ENCODE data around the gene BAZ2B. TPM values are rescaled to one million over a fixed set of nuclear protein-coding genes. Genes with fewer than 3 reads are reported as not detected.
A peak's percentile ranks its signal among the peaks of the same experiment; 100 is the strongest.

Gene BAZ2B
- total RNA-seq, 1 donor from 2014 or later: 69.8 TPM

GRCh38 chr2:159441182-159441581, 175.2 kb downstream of the BAZ2B start:
- Histone ChIP-seq H3K36me3 (ENCODE audit: insufficient read depth, low read length) (peaks cover 13% of the 10 kb centered on the region), H4K20me1 (ENCODE audit: insufficient read depth, low read length) (no peaks in the 10 kb centered on the region), H3K27me3 (ENCODE audit: insufficient read depth, low read length) (no peaks in the 10 kb centered on the region), H3K79me2 (ENCODE audit: insufficient read depth, low read length) (no peaks in the 10 kb centered on the region), H3K4me1 (ENCODE audit: insufficient read depth, low read length) (no peaks in the 10 kb centered on the region), H3K4me3 (ENCODE audit: insufficient read depth, low read depth, low read length) (no peak overlapping the region), H3K27ac (ENCODE audit: low read depth, low read length) (no peak overlapping the region), H3K4me2 (ENCODE audit: low read length) (no peak overlapping the region), H3K9ac (ENCODE audit: low read length) (no peak overlapping the region), H3K9me3 (ENCODE audit: insufficient read depth, low read depth, low read length) (no peaks in the 10 kb centered on the region), H2AFZ (ENCODE audit: low read depth, low read length) (no peak overlapping the region)
- Mint-ChIP-seq H3K27me3 (ENCODE audit: low read depth, unreplicated experiment) (no peaks in the 10 kb centered on the region), H3K9me3 (ENCODE audit: unreplicated experiment) (no peaks in the 10 kb centered on the region), H3K36me3 (ENCODE audit: low read depth, unreplicated experiment) (peaks cover 16% of the 10 kb centered on the region), H3K4me1 (ENCODE audit: low read depth, unreplicated experiment) (peaks cover 2% of the 10 kb centered on the region), H3K4me3 (ENCODE audit: unreplicated experiment) (no peak overlapping the region), H3K27ac (ENCODE audit: unreplicated experiment) (no peak overlapping the region)
- DNase-seq (ENCODE audit: low read depth) (no peak), FAIRE-seq (no peak)
- TF ChIP-seq, protein P1, sequence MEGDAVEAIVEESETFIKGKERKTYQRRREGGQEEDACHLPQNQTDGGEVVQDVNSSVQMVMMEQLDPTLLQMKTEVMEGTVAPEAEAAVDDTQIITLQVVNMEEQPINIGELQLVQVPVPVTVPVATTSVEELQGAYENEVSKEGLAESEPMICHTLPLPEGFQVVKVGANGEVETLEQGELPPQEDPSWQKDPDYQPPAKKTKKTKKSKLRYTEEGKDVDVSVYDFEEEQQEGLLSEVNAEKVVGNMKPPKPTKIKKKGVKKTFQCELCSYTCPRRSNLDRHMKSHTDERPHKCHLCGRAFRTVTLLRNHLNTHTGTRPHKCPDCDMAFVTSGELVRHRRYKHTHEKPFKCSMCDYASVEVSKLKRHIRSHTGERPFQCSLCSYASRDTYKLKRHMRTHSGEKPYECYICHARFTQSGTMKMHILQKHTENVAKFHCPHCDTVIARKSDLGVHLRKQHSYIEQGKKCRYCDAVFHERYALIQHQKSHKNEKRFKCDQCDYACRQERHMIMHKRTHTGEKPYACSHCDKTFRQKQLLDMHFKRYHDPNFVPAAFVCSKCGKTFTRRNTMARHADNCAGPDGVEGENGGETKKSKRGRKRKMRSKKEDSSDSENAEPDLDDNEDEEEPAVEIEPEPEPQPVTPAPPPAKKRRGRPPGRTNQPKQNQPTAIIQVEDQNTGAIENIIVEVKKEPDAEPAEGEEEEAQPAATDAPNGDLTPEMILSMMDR (IDR thresholded peaks at IDR 0.05; ENCODE audit: insufficient read depth, low read depth, low read length): no peak
- TF ChIP-seq EZH2 (IDR thresholded peaks at IDR 0.05; ENCODE audit: insufficient read depth, low read length): no peak

GRCh38 chr2:159439421-159439820, 176.9 kb downstream of the BAZ2B start:
- no peak for DNase-seq (ENCODE audit: low read depth)
- no peak for TF ChIP-seq EZH2 (IDR thresholded peaks at IDR 0.05; ENCODE audit: insufficient read depth, low read length)
- TF ChIP-seq, protein P1 (IDR thresholded peaks at IDR 0.05; ENCODE audit: insufficient read depth, low read depth, low read length): no peak
- H3K4me3 ChIP-seq (ENCODE audit: insufficient read depth, low read depth, low read length): no peak overlapping the region
- H2AFZ ChIP-seq (ENCODE audit: low read depth, low read length): no peak overlapping the region
- H3K4me1 ChIP-seq (ENCODE audit: insufficient read depth, low read length): no peaks in the 10 kb centered on the region
- H3K27me3 ChIP-seq (ENCODE audit: insufficient read depth, low read length): no peaks in the 10 kb centered on the region
- peaks cover 10% of the 10 kb centered on the region for H3K36me3 Mint-ChIP-seq (ENCODE audit: low read depth, unreplicated experiment)
- peaks cover 2% of the 10 kb centered on the region for H3K4me1 Mint-ChIP-seq (ENCODE audit: low read depth, unreplicated experiment)
- no peaks in the 10 kb centered on the region for H3K9me3 Mint-ChIP-seq (ENCODE audit: unreplicated experiment)
- no peak overlapping the region for H3K27ac Mint-ChIP-seq (ENCODE audit: unreplicated experiment)
- no peaks in the 10 kb centered on the region for H3K79me2 ChIP-seq (ENCODE audit: insufficient read depth, low read length)
- no peak overlapping the region for H3K4me2 ChIP-seq (ENCODE audit: low read length)
- no peaks in the 10 kb centered on the region for H3K9me3 ChIP-seq (ENCODE audit: insufficient read depth, low read depth, low read length)
- H3K9ac ChIP-seq (ENCODE audit: low read length): no peak overlapping the region
- no peaks in the 10 kb centered on the region for H3K27me3 Mint-ChIP-seq (ENCODE audit: low read depth, unreplicated experiment)
- no peaks in the 10 kb centered on the region for H4K20me1 ChIP-seq (ENCODE audit: insufficient read depth, low read length)
- H3K4me3 Mint-ChIP-seq (ENCODE audit: unreplicated experiment): no peak overlapping the region
- no peak overlapping the region for H3K27ac ChIP-seq (ENCODE audit: low read depth, low read length)
- H3K36me3 ChIP-seq (ENCODE audit: insufficient read depth, low read length): peaks cover 7% of the 10 kb centered on the region
- peak; percentile 52 for FAIRE-seq

DNA sequence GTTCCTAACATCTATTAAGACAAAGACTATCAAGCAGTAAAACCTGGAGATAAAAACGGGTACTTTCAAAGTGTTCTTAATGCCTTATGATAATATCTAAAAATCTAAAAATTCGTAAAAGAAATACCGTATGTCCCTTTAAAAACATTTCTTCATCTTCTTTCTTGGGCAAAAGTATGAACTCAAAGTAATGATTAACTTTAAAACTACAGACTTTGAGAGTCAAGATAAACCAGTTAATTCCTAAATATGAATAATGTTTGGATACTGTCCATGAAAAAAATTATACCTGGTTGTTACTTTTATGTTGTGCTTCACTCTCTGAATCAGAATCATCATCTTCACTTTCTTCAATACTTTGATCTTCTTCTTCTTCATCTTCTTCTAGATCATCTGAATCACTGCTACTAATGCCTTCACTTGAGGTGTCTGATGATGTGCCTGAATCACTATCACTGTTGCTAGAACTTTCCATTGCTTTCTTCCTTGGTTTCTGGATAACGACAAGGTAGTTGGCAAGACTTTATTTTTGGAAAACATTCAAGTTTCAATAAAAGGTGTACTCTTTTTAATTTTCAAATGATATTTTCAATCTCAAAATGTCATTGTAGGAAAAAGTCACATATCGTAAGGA, 177.5 kb downstream of the BAZ2B start:
- Mint-ChIP-seq H3K27me3 (ENCODE audit: low read depth, unreplicated experiment) (no peaks in the 10 kb centered on the region), H3K4me1 (ENCODE audit: low read depth, unreplicated experiment) (peaks cover 2% of the 10 kb centered on the region), H3K27ac (ENCODE audit: unreplicated experiment) (no peak overlapping the region), H3K4me3 (ENCODE audit: unreplicated experiment) (no peak overlapping the region), H3K9me3 (ENCODE audit: unreplicated experiment) (no peaks in the 10 kb centered on the region), H3K36me3 (ENCODE audit: low read depth, unreplicated experiment) (peaks cover 10% of the 10 kb centered on the region)
- Histone ChIP-seq H3K27ac (ENCODE audit: low read depth, low read length) (no peak overlapping the region), H3K4me1 (ENCODE audit: insufficient read depth, low read length) (no peaks in the 10 kb centered on the region), H3K79me2 (ENCODE audit: insufficient read depth, low read length) (no peaks in the 10 kb centered on the region), H2AFZ (ENCODE audit: low read depth, low read length) (no peak overlapping the region), H3K27me3 (ENCODE audit: insufficient read depth, low read length) (no peaks in the 10 kb centered on the region), H3K9ac (ENCODE audit: low read length) (no peak overlapping the region), H3K36me3 (ENCODE audit: insufficient read depth, low read length) (peaks cover 6% of the 10 kb centered on the region), H3K4me3 (ENCODE audit: insufficient read depth, low read depth, low read length) (no peak overlapping the region), H4K20me1 (ENCODE audit: insufficient read depth, low read length) (no peaks in the 10 kb centered on the region), H3K4me2 (ENCODE audit: low read length) (no peak overlapping the region), H3K9me3 (ENCODE audit: insufficient read depth, low read depth, low read length) (no peaks in the 10 kb centered on the region)
- DNase-seq (ENCODE audit: low read depth) (no peak), FAIRE-seq (peak; percentile 62)
- TF ChIP-seq, protein P1 (IDR thresholded peaks at IDR 0.05; ENCODE audit: insufficient read depth, low read depth, low read length): no peak
- TF ChIP-seq EZH2 (IDR thresholded peaks at IDR 0.05; ENCODE audit: insufficient read depth, low read length): no peak

Measured in astrocyte (in vitro differentiated cells and primary cell).